ENCODE measurements around the gene TMEM179.

The TMEM179 gene

DNA sequence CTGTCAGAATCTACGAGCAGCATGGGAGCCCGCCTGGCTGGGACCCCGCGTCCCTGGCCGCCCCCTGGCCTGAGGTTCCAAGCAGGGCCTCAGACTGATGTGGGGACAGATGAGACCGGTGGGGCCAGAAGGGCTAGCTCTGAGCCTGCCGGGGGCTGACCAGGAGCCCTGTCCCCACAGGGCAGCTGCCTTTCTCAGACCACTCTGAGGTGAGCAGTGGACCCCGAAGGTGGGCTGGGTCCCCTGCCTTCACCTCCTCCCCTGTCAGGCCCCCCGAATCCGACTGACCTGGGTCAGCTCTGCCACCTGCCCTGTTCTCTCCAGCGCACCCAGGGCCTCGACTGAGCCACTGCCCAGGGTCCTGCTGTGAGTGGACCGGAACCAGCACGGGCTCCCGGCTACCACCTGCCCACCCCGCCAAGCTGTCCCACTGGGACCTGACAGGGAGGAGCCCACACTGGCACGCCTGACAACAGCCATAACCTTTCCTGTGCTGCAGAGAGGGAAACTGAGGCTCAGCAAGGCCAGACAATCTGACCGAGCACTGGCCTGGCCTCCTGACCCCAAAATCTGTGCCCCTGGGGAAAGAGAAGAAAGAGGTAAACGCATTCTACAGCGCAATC, 29.7 kb upstream of the TMEM179 start:
- no peak overlapping the region for H3K4me3 ChIP-seq (ENCODE audit: low read depth, low read length)
- TF ChIP-seq, protein P1, sequence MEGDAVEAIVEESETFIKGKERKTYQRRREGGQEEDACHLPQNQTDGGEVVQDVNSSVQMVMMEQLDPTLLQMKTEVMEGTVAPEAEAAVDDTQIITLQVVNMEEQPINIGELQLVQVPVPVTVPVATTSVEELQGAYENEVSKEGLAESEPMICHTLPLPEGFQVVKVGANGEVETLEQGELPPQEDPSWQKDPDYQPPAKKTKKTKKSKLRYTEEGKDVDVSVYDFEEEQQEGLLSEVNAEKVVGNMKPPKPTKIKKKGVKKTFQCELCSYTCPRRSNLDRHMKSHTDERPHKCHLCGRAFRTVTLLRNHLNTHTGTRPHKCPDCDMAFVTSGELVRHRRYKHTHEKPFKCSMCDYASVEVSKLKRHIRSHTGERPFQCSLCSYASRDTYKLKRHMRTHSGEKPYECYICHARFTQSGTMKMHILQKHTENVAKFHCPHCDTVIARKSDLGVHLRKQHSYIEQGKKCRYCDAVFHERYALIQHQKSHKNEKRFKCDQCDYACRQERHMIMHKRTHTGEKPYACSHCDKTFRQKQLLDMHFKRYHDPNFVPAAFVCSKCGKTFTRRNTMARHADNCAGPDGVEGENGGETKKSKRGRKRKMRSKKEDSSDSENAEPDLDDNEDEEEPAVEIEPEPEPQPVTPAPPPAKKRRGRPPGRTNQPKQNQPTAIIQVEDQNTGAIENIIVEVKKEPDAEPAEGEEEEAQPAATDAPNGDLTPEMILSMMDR (IDR thresholded peaks at IDR 0.05; ENCODE audit: insufficient read depth, low read length, missing control alignments): no peak
- no peak for DNase-seq (ENCODE audit: low read depth, low spot score)
- CTCF ChIA-PET: no interaction called here
- POLR2A ChIA-PET: no interaction called here

DNA sequence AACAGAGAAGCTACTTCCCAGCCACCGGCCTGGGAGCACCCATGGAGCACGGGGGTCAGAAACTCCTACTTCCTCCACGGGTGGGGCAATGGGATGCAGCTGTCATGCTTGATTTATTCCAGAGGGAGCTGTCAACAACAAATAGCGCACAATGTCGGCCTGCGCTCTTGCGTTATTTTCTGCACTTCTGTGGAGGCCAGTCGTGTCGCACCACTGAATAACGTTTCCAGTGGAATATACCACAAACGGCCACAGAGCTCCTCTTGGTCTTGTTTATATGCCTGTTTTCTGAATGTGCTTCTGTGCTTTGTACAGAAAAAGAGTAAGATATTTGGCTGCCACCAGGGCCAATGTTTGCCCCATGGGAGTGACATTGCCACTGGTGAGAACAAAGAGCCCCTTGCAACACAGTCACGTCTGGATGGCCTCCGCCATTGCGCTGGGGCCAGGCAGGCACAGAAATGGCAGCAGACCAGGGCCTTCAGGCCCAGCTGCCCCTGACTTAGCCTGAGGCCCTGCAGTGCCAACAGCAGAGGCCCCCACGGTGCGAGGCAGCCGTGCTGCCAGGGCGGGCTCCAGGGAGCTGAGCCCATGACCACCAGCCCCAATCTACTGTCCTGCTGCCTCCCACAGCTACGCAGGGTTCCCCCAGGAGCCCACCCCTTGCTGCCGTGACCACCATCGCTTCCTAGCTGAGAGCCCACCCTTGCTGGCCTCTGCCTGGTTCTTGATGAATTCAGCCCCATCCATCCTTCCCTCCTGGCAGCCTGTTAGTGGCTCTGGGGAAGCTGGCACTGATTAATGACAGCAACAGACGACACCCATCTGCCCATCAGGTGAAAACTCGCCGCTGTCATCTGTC, 28.9 kb upstream of the TMEM179 start:
- TF ChIP-seq, protein P1 (IDR thresholded peaks at IDR 0.05; ENCODE audit: insufficient read depth, low read length, missing control alignments): no peak
- POLR2A ChIA-PET: no interaction called here
- H3K4me3 ChIP-seq (ENCODE audit: low read depth, low read length): no peak overlapping the region
- CTCF ChIA-PET: no interaction called here
- DNase-seq (ENCODE audit: low read depth, low spot score): no peak

DNA sequence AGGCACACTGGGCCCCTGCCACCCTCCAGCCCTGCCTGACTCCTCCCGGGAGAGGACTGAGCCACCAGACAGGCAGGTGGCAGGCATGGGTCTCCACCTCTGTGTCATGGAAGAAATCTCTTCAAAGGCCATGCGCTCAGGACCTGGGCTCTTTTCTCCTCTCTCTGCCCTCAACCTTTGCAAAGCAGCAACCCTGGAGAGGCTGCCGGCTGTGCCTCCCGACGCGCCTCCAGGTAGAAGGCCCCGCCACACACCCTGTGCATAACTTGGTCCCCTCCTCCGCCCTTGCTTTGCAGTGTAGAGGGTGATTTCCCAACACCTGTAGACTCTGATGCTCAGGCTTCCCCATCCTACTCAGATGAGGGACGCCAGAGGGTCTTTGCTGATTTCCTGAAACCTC, 28.2 kb upstream of the TMEM179 start:
- ChIA-PET POLR2A (no interaction called here), CTCF (no interaction called here)
- TF ChIP-seq, protein P1 (IDR thresholded peaks at IDR 0.05; ENCODE audit: insufficient read depth, low read length, missing control alignments): no peak
- no peak overlapping the region for H3K4me3 ChIP-seq (ENCODE audit: low read depth, low read length)
- no peak for DNase-seq (ENCODE audit: low read depth, low spot score)

DNA sequence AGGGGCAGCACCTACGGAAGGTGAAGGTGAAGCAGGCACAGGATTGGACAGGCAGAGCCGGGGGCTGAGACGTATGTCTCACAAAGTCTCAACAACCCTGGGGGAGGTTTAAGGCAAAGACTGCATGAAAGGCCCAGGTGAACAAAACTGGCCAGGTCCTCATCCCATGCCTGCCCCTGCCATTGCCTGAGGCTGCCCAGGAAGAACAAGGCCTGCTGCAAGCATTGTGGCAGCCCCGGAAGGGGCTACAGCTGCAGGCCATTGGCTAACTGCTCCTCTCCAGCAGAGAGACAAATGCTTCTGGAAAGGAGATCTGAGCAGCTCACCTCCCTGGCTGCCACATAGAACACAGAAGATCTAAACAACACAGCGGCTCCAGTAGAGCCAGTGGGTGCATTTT, 20.4 kb upstream of the TMEM179 start:
- no peak overlapping the region for H3K4me3 ChIP-seq (ENCODE audit: low read depth, low read length)
- POLR2A ChIA-PET: no interaction called here
- no peak for DNase-seq (ENCODE audit: low read depth, low spot score)
- TF ChIP-seq, protein P1 (IDR thresholded peaks at IDR 0.05; ENCODE audit: insufficient read depth, low read length, missing control alignments): no peak
- CTCF ChIA-PET: no interaction called here

DNA sequence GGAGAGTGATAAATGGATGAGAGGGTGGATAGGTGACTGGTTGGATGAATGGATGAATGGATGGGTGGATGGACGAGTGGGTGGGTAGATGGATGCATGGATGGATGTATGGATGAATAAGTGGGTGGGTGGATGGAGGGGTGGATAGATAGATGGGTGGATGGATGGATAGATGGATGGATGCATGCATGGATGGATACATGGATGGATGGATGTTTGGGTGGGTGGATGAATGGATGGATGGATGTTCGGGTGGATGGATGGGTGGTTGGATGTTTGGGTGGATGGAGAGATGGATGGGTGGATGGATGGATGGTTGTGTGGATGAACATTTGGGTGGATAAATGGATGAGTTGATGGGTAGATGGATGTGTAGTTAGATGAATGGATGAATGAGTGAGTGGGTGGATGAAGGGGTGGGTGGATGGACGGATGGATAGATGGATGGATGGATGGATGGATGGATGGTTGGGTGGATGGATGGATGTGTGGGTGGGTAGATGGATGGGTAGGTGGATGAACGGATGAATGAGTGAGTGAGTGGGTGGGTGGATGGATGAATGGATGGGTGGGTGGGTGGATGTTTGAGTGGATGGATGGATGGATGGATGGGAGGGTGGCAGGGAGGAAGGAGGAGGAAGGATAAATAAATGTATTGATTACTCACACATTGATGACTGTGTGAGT, 9.7 kb upstream of the TMEM179 start:
- ChIA-PET POLR2A (no interaction called here), CTCF (no interaction called here)
- no peak for DNase-seq (ENCODE audit: low read depth, low spot score)
- H3K4me3 ChIP-seq (ENCODE audit: low read depth, low read length): no peak overlapping the region
- TF ChIP-seq, protein P1 (IDR thresholded peaks at IDR 0.05; ENCODE audit: insufficient read depth, low read length, missing control alignments): no peak

DNA sequence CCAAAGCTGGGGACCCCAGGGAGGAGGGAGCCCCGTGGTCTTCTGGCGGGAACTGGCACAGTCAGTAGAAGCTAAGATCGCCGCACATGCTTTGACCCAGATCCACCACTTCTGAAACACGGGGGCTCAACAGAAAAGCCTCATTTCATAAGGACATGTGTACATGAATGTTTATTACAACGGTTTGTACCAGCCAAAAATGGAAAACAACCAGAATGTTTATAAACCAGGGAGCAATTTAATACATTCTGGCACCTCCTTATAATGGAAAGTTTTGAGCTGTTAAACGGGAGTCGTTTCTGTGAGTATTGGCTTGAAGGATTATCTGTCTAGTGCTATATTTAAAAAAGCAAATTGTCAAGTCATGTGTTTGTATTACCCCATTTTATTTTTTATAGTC, 7.3 kb upstream of the TMEM179 start:
- no peak for DNase-seq (ENCODE audit: low read depth, low spot score)
- TF ChIP-seq, protein P1 (IDR thresholded peaks at IDR 0.05; ENCODE audit: insufficient read depth, low read length, missing control alignments): no peak
- ChIA-PET CTCF (no interaction called here), POLR2A (no interaction called here)
- H3K4me3 ChIP-seq (ENCODE audit: low read depth, low read length): no peak overlapping the region

Data from AG04449 (cell line).